HG03457 (cell line): ENCODE data around the gene GAGE12D.
"Not testable (repeated sequence)": the region's sequence is repeated elsewhere in the genome, so short reads cannot be mapped to it uniquely, and the experiment has no call there.

Source experiments
- ATAC-seq: cut with Tn5 transposase; IDR thresholded peaks from one replicate; pipeline ENCODE4 v1.9.1; 2021; ENCODE audit warnings: moderate number of reproducible peaks; ENCODE audit not compliant: unreplicated experiment

Gene GAGE12D

GRCh38 chrX:49541433-49541832 is at the start of gene GAGE12D:
Gene GAGE12D (plus strand): TSS chrX:49541733. CDS start chrX:49542888, 1,155 bp downstream.
- ATAC-seq = not testable (repeated sequence)

- not testable (repeated sequence) for ATAC-seq
Observed at GRCh38 chrX:49531877-49532276, 9.7 kb upstream of the GAGE12D start, which contains the start of gene GAGE12C. Gene GAGE12C (plus strand): TSS chrX:49532177. CDS start chrX:49533332, 1,155 bp downstream.

GRCh38 chrX:49550989-49551388 is 9.5 kb downstream of the GAGE12D start, which contains the start of gene GAGE12E:
Gene GAGE12E (plus strand): TSS chrX:49551289. CDS start chrX:49552444, 1,155 bp downstream.
- not testable (repeated sequence) for ATAC-seq

GRCh38 chrX:49560542-49560941 is 19.0 kb downstream of the GAGE12D start, which contains the start of gene GAGE12F:
Gene GAGE12F (plus strand): TSS chrX:49560842. CDS start chrX:49561997, 1,155 bp downstream.
- not testable (repeated sequence) for ATAC-seq

GRCh38 chrX:49568728-49569127 is 27.2 kb downstream of the GAGE12D start:
- not testable (repeated sequence) for ATAC-seq

- ATAC-seq = not testable (repeated sequence)
Observed at GRCh38 chrX:49569152-49569551, 27.6 kb downstream of the GAGE12D start.

- not testable (repeated sequence) for ATAC-seq
Observed at GRCh38 chrX:49570100-49570499, 28.6 kb downstream of the GAGE12D start, which contains the start of gene GAGE12G. Gene GAGE12G (plus strand): TSS chrX:49570400. CDS start chrX:49571555, 1,155 bp downstream.

- not testable (repeated sequence) for ATAC-seq
Observed at GRCh38 chrX:49579649-49580048, 38.1 kb downstream of the GAGE12D start, which contains the start of gene GAGE12H. Gene GAGE12H (plus strand): TSS chrX:49579949. CDS start chrX:49581104, 1,155 bp downstream.

- not testable (repeated sequence) for ATAC-seq
Observed at GRCh38 chrX:49589196-49589595, 47.7 kb downstream of the GAGE12D start, which contains the start of gene GAGE2A. Gene GAGE2A (plus strand): TSS chrX:49589496. CDS start chrX:49590651, 1,155 bp downstream.

- not testable (repeated sequence) for ATAC-seq
Observed at GRCh38 chrX:49589769-49590478, 48.4 kb downstream of the GAGE12D start.

GRCh38 chrX:49590488-49590887 is 49.0 kb downstream of the GAGE12D start:
- ATAC-seq = not testable (repeated sequence)
